Spleen (tissue), 11 donors: ENCODE measurements around the gene ASAP2. TPM values are rescaled to one million over a fixed set of nuclear protein-coding genes. Genes with fewer than 3 reads are reported as not detected.

Source experiments
- DNase-seq: peaks from one replicate; pipeline ENCODE4 v3.0.0-alpha.2; 2020
- H3K27ac ChIP-seq, 8 donors: fragments of 200-600 bp; sonication (generic) in 7 of 8; 1 replicate in 4 of 8; 2 replicates in 4 of 8; pipeline versions ENCODE4 v1.5.0 to v1.8.0; 2016 to 2021; ENCODE audit warnings: inconsistent platforms in 4 of 8, mild to moderate bottlenecking in 4 of 8, moderate library complexity in 1 of 8
- H3K27me3 ChIP-seq, 7 donors: fragments of 200-600 bp; sonication (generic) in 6 of 7; replicated peaks in 1 of 7; 1 replicate in 4 of 7; 2 replicates in 3 of 7; pipeline versions ENCODE4 v1.5.0 to v1.8.0; 2016 to 2021; ENCODE audit warnings: inconsistent platforms in 3 of 7, mild to moderate bottlenecking in 1 of 7
- H3K36me3 ChIP-seq, 6 donors: fragments of 200-600 bp; sonication (generic) in 5 of 6; 1 replicate in 4 of 6; 2 replicates in 2 of 6; pipeline versions ENCODE4 v1.5.0 to v1.8.0; 2016 to 2021; ENCODE audit warnings: inconsistent platforms in 2 of 6
- H3K4me1 ChIP-seq, 6 donors: fragments of 200-600 bp; sonication (generic) in 5 of 6; 1 replicate in 3 of 6; 2 replicates in 3 of 6; pipeline versions ENCODE4 v1.5.0 to v1.8.0; 2016 to 2021; ENCODE audit warnings: inconsistent platforms in 3 of 6
- H3K4me3 ChIP-seq, 8 donors: fragments of 200-600 bp; sonication (generic) in 7 of 8; 1 replicate in 4 of 8; 2 replicates in 4 of 8; pipeline versions ENCODE4 v1.5.0 to v1.8.0; 2016 to 2021; ENCODE audit warnings: inconsistent platforms in 4 of 8, mild to moderate bottlenecking in 4 of 8, moderate library complexity in 2 of 8
- H3K9me3 ChIP-seq, 8 donors: fragments of 200-600 bp; sonication (generic) in 7 of 8; 1 replicate in 4 of 8; 2 replicates in 4 of 8; pipeline versions ENCODE4 v1.5.0 to v1.8.0; 2016 to 2021; ENCODE audit warnings: inconsistent platforms in 4 of 8
- POLR2A ChIP-seq, 3 donors: fragments of 450-650 bp; IDR thresholded peaks; one replicate each; pipeline ENCODE4 v1.5.1; 2017; ENCODE audit warnings: antibody characterized with exemption in 3 of 3, mild to moderate bottlenecking in 1 of 3
- POLR2AphosphoS5 ChIP-seq, 3 donors: sonication (generic); formaldehyde crosslinking; IDR thresholded peaks; one replicate each; pipeline ENCODE4 v1.5.1; 2017; ENCODE audit warnings: antibody characterized with exemption in 3 of 3
- WGBS, 5 donors: extraction: QIAGEN DNeasy Blood & Tissue Kit in 3 of 5; methylation state at CpG; one replicate each; pipeline versions ENCODE4 v1.1.5 to v1.1.7; 2013 to 2018; 5-methylcytosine and 5-hydroxymethylcytosine counted together
- intact Hi-C: fragments of 100-400 bp; cut with DNase I; formaldehyde crosslinking; loops from one replicate; pipeline ENCODE4 v1.15.0; 2023; ENCODE audit warnings: low total_unique reads
- polyA plus RNA-seq, 3 donors: library from polyadenylated mRNA; stranded (reverse); fragments of 200-250 nt; gene quantifications; one replicate each; pipeline ENCODE4 v1.2.1, GENCODE V29; 2013
- total RNA-seq, 7 donors: library from RNA; depleted of rRNA in 3 of 7; stranded (reverse); fragments of >200 nt in 3 of 7; fragmentation: NEBNext Ultra II Directional in 4 of 7; extraction: Animal tissue kit (Norgen Biotek cat#: 25700) in 4 of 7; gene quantifications; one replicate each; pipeline versions ENCODE4 v1.1.0 to v1.2.1, GENCODE V29; 2016 to 2021
- TF ChIP-seq, protein P1 (sequence below), 11 experiments: fragments of 200-600 bp in 7 of 11; fragments of 450-650 bp in 4 of 11; sonication (generic) in 4 of 11; IDR thresholded peaks in 8 of 11; conservative IDR thresholded peaks in 3 of 11; 1 replicate in 7 of 11; 2 replicates in 4 of 11; pipeline versions ENCODE4 v1.4.0 to v1.8.0; 2016 to 2021; ENCODE audit warnings: antibody characterized with exemption in 11 of 11, inconsistent platforms in 4 of 11, mild to moderate bottlenecking in 1 of 11
- donor health status: healthy with polysubstance abuse.
- donor health status: DM: no; HTN: no; CAD: no; lungs with moderate emphysema.
- donor health status: DM: no; HTN: no; CAD: no.
- donor health status: Bipolar disorder and iron deficiency.
- donor health status: healthy.
- donor health status: DM: no; HTN: no; CAD: no.
- donor health status: DM: yes; HTN: yes; CAD: no.

The ASAP2 gene
- total and polyA plus RNA-seq, 10 donors, result 0.93 to 3.0 (median 2.2) TPM

DNA sequence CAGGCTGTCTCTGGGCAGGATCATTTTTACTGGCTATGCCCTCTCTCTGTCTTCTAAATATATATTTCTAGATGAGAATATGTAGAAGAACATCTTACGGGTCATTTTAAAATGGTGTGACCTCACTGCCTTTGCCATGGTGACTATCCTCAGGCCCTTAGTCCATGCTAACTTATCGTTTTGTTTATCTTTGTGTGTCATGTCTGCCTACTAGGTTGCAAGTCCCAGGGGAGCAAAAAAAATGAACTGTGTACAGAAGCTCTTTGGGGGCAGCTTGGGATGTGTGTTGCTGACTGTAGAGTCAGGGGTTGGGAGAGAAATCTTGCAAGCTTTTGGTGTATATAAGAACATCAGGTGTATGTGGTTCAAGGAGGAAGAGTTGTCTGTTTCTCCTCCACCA is 227.9 kb downstream of the ASAP2 start:
- intact Hi-C loops, result no loop called here
- H3K36me3 ChIP-seq, result peaks cover 0 to 100% (median 87%) of the 10 kb centered on the region in 6 donors

DNA sequence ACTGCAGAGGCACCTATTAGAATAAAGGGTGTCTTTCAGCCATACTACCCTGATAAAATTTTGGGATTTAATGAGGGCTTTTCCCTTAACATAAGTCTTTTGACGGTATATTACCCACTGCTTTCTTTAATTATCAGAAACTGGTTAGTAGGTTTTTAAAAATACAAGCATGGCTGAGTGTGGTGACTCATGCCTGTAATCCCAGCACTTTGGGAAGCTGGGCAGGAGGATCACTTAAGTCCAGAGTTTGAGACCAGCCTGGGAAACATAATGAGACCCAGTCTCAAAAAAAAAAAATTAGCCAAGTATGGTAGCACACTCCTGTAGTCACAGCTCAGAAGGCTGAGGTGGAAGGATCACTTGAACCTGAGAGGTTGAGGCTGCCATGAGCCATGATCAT is 232.9 kb downstream of the ASAP2 start:
- Histone ChIP-seq H3K27ac (no peak overlapping the region), H3K4me3 (no peak overlapping the region), H3K9me3 (no peaks in the 10 kb centered on the region), H3K36me3 (peaks cover 0 to 100% (median 88%) of the 10 kb centered on the region in 6 donors), H3K4me1 (no peaks in the 10 kb centered on the region), H3K27me3 (no peaks in the 10 kb centered on the region)
- no peak for DNase-seq
- intact Hi-C loops, result no loop called here
- WGBS, 5 donors, result 92 to 100% (median 100%) methylated on average over 1 of the region's 1 CpG
- TF ChIP-seq POLR2A (IDR thresholded peaks at IDR 0.05), result no peak
- TF ChIP-seq, protein P1, sequence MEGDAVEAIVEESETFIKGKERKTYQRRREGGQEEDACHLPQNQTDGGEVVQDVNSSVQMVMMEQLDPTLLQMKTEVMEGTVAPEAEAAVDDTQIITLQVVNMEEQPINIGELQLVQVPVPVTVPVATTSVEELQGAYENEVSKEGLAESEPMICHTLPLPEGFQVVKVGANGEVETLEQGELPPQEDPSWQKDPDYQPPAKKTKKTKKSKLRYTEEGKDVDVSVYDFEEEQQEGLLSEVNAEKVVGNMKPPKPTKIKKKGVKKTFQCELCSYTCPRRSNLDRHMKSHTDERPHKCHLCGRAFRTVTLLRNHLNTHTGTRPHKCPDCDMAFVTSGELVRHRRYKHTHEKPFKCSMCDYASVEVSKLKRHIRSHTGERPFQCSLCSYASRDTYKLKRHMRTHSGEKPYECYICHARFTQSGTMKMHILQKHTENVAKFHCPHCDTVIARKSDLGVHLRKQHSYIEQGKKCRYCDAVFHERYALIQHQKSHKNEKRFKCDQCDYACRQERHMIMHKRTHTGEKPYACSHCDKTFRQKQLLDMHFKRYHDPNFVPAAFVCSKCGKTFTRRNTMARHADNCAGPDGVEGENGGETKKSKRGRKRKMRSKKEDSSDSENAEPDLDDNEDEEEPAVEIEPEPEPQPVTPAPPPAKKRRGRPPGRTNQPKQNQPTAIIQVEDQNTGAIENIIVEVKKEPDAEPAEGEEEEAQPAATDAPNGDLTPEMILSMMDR (IDR thresholded peaks at IDR 0.05 in 8 of 11, conservative IDR thresholded peaks at IDR 0.05 in 3 of 11), result no peak
- no peak for TF ChIP-seq POLR2AphosphoS5 (IDR thresholded peaks at IDR 0.05)

More for the DNA sequence above, 227.9 kb downstream of the ASAP2 start:
- Histone ChIP-seq H3K27ac (no peak overlapping the region), H3K27me3 (no peaks in the 10 kb centered on the region), H3K4me3 (no peak overlapping the region), H3K4me1 (no peaks in the 10 kb centered on the region), H3K9me3 (no peaks in the 10 kb centered on the region)
- DNase-seq, result no peak
- TF ChIP-seq POLR2A (IDR thresholded peaks at IDR 0.05) (no peak), POLR2AphosphoS5 (IDR thresholded peaks at IDR 0.05) (no peak)
- TF ChIP-seq, protein P1 (IDR thresholded peaks at IDR 0.05 in 8 of 11, conservative IDR thresholded peaks at IDR 0.05 in 3 of 11), result no peak
- 71 to 96% (median 90%) methylated on average over 2 of the region's 2 CpGs for WGBS, 5 donors

GRCh38 chr2:9440058-9440727 is 233.6 kb downstream of the ASAP2 start:
- WGBS, 5 donors, result 97 to 100% (median 98%) methylated on average over 1 of the region's 1 CpG
- no peak overlapping the region for H3K27ac ChIP-seq
- H3K4me3 ChIP-seq, result no peak overlapping the region
- DNase-seq, result no peak
- H3K4me1 ChIP-seq, result no peaks in the 10 kb centered on the region
- H3K9me3 ChIP-seq, result no peaks in the 10 kb centered on the region
- H3K27me3 ChIP-seq, result no peaks in the 10 kb centered on the region
- intact Hi-C loops, result no loop called here
- TF ChIP-seq, protein P1 (IDR thresholded peaks at IDR 0.05 in 8 of 11, conservative IDR thresholded peaks at IDR 0.05 in 3 of 11), result no peak
- no peak for TF ChIP-seq POLR2A (IDR thresholded peaks at IDR 0.05)
- TF ChIP-seq POLR2AphosphoS5 (IDR thresholded peaks at IDR 0.05), result no peak
- H3K36me3 ChIP-seq, result peaks cover 0 to 100% (median 86%) of the 10 kb centered on the region in 6 donors

- H3K4me1 ChIP-seq, result no peaks in the 10 kb centered on the region
- H3K27me3 ChIP-seq, result no peaks in the 10 kb centered on the region
- no peak for DNase-seq
- peaks cover 0 to 99% (median 84%) of the 10 kb centered on the region in 6 donors for H3K36me3 ChIP-seq
- H3K9me3 ChIP-seq, result no peaks in the 10 kb centered on the region
- no peak overlapping the region for H3K4me3 ChIP-seq
- intact Hi-C loops, result no loop called here
- no peak overlapping the region for H3K27ac ChIP-seq
- TF ChIP-seq POLR2AphosphoS5 (IDR thresholded peaks at IDR 0.05) (no peak), POLR2A (IDR thresholded peaks at IDR 0.05) (no peak)
- TF ChIP-seq, protein P1 (IDR thresholded peaks at IDR 0.05 in 8 of 11, conservative IDR thresholded peaks at IDR 0.05 in 3 of 11), result no peak
- WGBS, 5 donors, result 63 to 93% (median 79%) methylated on average over 3 of the region's 3 CpGs
Measured at GRCh38 chr2:9441556-9441955, 234.9 kb downstream of the ASAP2 start.
